HG03097 (cell line): Measurements from ENCODE around the gene STAG3.
"Not testable (repeated sequence)": the region's sequence is repeated elsewhere in the genome, so short reads cannot be mapped to it uniquely, and the experiment has no call there.

Experiments
- ATAC-seq: cut with Tn5 transposase; IDR thresholded peaks from one replicate; pipeline ENCODE4 v1.9.1; 2021; ENCODE audit not compliant: unreplicated experiment, low FRiP score

The STAG3 gene

DNA sequence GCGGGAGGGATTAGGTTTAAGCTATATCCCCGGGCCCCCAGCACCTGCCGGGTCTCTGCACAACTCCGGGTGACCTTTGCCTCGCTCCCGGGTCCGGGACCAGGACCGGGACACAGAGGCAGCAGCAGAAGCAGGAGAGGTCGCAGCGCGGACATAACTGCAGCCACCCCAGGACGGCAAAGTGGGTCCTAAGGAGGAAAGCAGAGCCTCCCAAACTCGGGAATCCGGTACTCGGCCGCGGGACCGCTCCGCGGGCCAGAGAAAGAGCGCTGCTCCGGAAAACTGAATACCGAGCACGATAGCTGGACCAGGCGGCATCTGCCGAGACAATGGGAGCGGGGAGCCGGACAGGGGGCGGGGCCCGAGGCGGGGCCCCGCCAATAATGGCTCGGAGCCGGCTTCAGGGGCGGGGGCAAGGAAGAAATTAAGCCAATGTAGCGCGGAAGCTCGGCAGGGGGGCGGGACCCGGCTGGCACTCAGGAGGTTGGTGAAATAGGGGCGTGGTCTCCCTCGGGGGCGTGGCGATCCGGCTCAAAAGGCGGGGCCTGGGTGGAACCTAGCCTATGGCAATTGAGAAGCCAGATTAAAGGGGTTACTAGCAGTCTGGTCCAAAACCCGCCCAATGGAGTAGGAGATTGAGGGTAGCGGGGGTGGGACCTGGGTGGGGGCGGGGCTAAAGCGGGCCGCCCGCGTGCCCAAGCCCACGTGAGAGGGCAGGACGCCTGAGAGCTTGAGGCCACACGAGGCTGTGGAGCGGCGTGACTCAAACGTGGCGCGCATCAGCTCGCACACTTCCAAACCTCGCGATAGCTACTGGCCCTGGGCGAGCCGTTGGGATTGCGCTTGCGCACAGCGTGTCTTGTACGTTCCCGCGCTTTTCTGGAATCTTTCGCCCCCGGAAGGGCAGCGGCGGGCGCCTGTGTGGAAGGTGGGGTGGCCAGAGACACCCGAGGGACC is at the start of gene STAG3, which contains the start of gene GPC2:
STAG3 (plus strand) TSS at position 874 of the 957 bp plus-strand sequence. CDS start 2,639 bp downstream, outside the sequence.
GPC2 (minus strand) TSS at position 337 of the 957 bp plus-strand sequence; CDS start at position 155, 182 bp downstream.
- ATAC-seq = peak; percentile 74

DNA sequence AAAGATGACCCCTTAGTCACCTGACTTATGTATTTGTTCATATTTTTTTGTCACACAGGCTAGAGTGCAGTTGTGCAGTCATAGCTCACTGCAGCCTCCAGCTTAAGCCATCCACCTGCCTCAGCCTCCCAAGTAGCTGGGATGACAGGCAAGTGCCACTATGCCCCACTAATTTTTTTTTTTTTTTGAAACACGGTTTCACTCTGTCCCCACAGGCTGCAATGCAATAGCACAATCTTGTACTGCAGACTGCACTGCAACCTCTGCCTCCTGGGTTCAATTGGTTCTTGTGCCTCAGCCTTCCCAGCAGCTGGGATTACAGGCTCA is 49.1 kb upstream of the STAG3 start:
- ATAC-seq = no peak

DNA sequence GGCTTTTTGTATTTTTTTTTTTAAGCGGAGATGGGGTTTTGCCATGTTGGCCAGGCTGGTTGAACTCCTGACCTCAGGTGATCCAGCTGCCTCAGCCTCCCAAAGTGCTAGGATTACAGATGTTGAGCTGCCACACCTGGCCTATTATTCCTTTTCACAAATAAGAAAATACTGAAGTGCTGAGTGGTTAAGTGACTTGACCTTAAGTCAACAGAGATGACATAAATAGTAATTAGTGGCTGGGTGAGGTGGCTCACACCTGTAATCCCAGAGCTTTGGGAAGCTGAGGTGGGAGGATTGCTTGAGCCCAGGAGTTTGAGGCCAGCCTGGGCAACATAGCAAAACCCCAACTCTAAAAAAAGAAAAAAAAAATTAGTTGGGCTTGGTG is 47.5 kb upstream of the STAG3 start:
- ATAC-seq = not testable (repeated sequence)

DNA sequence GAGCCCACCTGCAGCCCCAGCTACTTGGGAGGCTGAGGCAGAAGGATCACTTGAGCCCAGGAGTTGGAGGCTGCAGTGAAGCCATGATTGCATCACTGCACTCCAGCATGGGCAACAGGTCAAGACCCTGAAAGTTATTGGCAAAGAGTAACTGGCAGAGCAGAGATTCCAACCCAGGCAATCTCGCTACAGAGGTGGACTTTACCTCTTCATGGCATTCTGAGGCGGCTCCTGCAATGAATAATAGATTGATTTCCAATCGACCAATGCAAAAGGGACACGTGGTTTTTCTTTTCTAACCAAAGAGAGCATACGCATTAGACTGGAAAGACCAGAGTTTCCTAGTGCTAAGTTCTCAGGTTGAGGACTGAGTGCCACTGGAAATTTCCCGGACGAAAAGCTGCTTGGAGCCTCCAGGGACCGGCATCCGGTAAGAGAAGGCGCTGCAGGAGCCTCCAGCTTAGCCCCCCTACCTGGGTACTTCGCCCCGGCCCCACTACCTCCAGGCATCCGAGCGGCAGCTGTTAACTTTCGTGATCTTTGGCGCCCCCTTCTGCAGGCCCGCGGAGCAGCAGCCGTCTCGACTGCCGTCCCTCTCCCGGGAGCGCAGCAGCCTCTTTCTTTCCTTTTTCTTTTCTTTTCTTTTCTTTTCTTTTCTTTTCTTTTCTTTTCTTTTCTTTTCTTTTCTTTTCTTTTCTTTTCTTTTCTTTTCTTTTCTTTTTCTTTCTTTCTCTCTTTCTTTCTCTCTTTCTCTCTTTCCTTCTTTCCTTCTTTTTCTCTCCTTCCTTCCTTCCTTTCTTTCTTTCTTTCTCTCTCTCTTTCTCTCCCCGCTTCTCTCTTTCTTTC is 46.9 kb upstream of the STAG3 start:
- no peak for ATAC-seq

DNA sequence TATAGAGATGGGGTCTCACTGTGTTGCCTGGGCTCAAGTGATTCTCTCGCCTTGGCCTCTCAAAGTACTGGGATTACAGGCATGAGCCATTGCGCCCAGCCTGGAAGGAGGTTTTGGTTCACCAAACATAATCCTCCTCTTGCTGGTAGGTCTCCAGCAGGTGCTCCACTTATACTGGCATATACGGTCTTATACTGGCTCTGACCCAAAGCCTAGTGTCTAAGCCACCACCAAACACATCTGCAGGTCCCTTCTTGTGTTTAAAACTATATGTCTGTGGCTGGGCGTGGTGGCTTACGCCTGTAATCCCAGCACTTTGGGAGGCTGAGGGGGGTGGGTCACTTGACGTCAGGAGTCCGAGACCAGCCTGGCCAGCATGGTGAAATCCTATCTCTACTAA is 45.6 kb upstream of the STAG3 start:
- no peak for ATAC-seq

GRCh38 chr7:100132697-100133151 is 45.0 kb upstream of the STAG3 start:
- ATAC-seq = peak; percentile 49

DNA sequence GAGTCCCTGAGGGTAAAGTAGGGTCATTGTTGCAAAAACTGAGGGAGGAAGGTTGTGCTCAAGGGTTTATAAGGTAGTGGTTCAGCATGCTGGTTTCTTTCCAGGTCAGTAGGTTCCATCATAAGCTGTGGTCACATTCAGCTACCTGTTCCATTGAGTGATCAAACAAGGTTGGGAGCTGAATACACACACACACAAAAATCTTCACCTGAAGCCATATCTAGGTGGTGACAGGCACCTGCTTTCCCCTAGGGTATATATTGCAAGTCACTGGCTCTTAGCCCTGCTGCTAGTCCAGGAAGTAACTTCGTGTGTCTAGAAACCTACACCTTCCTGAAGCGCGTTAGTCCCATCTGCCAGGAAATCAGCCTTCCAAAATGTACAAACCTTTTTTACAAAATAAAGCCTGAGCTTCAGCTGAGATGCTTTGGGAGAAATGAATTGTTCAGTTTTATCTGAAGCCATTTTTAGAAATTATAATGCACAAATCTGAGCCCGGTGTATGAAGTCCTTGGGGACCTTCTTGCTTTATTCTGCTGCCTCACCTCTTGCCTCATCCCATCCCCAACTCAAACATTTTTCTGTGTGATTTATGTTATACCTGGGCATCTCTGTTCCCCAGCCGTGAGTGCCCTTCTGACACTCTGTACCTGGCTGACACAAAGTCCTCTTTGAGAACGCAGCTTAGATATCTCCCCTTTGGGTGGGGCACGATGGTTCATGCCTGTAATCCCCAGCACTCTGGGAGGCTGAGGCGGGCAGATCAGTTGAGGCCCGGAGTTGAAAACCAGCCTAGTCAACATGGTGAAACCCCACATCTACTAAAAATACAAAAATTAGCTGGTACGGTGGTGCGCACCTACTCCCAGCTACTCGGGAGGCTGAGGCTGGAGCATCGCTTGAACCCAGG is 39.6 kb upstream of the STAG3 start:
- no peak for ATAC-seq

- no peak for ATAC-seq
Measured at GRCh38 chr7:100141555-100141949, 36.2 kb upstream of the STAG3 start.

GRCh38 chr7:100142461-100142860 is 35.3 kb upstream of the STAG3 start:
- ATAC-seq = no peak

GRCh38 chr7:100146350-100146749 is 31.4 kb upstream of the STAG3 start:
- ATAC-seq = not testable (repeated sequence)

DNA sequence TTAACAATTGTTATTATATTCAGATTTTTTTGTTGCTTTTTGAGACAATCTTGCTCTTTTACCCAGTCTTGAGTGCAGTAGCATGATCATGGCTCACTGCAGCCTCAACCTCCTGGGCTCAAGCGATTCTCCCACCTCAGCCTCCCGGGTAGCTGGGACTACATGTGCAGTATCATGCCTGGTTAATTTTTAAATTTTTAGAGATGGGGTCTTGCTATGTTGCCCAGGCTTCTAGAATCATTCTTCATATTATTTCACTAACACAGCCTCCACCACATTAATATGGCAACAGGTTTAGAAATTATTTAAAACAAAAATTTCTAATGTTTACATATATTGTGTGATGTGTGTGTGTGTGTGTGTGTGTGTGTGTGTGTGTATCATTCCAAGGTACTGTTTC is 30.4 kb upstream of the STAG3 start:
- no peak for ATAC-seq

- ATAC-seq = no peak
Measured at GRCh38 chr7:100148225-100148558, 29.5 kb upstream of the STAG3 start.

DNA sequence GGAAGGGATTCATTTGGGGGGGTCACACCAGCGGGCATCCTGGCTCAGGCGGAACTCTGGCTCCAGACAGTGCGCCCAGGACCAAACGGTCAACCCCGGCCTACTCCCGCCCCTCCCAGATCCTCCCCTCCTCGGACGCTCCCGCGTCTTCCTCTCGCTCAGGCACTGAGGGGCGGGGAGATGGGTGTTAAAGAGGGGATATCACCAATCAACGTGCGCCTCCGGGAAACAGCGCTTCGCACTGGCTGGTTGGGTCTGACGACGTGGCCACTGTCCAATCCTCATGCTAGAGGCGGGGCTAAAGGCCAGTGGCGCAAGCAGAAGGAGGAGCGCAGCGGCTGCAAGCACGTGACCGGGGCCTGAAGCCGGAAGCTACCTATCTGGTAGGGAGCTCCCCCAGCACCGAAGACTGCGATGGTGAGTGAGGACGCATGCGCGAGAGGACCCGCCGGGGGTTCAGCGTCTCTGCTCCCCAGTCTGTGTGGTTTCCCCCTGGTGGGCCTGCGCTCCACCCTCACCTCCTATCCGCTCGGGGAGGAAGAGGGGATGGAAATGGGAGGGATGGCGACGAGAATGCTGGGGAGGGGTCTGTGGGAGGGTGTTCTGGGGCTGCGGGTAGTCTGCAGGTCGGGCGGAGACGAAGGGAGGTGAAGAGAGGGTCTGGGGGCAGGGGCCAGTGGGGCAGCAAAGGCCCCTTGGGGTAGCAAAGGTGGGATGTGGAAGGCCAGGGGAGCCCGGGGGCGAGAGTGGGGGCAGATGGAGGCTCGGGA is 29.0 kb upstream of the STAG3 start, which contains the start of gene LAMTOR4:
LAMTOR4 (plus strand) TSS at position 360 of the 770 bp plus-strand sequence; CDS start at position 415, 55 bp downstream.
- ATAC-seq = peak; percentile 98

GRCh38 chr7:100152404-100152803 is 25.3 kb upstream of the STAG3 start:
- no peak for ATAC-seq

DNA sequence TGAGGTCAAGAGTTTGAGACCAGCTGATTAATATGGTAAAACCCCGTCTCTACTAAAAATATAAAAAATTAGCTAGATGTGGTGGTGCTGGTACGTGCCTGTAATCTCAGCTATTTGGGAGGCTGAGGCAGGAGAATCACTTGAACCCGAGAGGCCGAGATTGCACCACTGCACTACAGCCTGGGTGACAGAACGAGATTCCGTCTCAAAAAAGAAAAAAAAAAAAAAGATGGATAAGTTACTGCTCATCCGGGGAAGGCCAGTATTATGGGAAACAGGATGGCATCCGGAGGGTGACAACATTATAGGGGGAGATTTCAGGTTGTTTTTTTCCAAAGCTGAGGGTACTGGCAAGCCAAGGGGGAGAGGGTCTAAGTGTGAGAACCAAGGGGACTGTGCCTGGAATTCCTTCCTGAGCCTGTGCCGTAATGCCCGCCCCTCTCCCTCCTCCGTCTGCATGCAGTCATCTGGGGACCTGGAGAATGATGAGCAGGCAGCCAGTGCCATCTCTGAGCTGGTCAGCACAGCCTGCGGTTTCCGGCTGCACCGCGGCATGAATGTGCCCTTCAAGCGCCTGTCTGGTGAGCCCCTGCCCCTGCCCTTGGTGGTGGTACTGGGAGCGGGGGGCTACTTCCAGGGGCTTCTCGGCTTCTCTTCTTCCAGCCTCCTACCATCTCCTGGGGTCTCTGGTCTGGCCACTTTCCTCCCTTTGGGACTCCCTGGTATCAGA is 24.6 kb upstream of the STAG3 start:
- ATAC-seq = no peak

- no peak for ATAC-seq
Measured at GRCh38 chr7:100153708-100154535, 23.8 kb upstream of the STAG3 start.

GRCh38 chr7:100154651-100155491 is 22.8 kb upstream of the STAG3 start:
- no peak for ATAC-seq
